BLaER1 (cell line): ENCODE measurements around the gene APOA5.
"Not testable (repeated sequence)": the region's sequence is repeated elsewhere in the genome, so short reads cannot be mapped to it uniquely, and the experiment has no call there.

Experiments
- H3K27ac ChIP-seq: shearing (Covaris generic); formaldehyde crosslinking; 2 replicates; pipeline ENCODE4 v1.8.1; 2022
- H3K27me3 ChIP-seq: shearing (Covaris generic); formaldehyde crosslinking; 2 replicates; pipeline ENCODE4 v1.8.1; 2022
- H3K36me3 ChIP-seq: shearing (Covaris generic); formaldehyde crosslinking; 2 replicates; pipeline ENCODE4 v1.8.1; 2022
- H3K4me1 ChIP-seq: shearing (Covaris generic); formaldehyde crosslinking; 2 replicates; pipeline ENCODE4 v1.8.1; 2022
- H3K4me2 ChIP-seq: shearing (Covaris generic); formaldehyde crosslinking; 2 replicates; pipeline ENCODE4 v1.8.1; 2022
- H3K4me3 ChIP-seq: shearing (Covaris generic); formaldehyde crosslinking; 2 replicates; pipeline ENCODE4 v1.8.1; 2022
- H3K9ac ChIP-seq: shearing (Covaris generic); formaldehyde crosslinking; 2 replicates; pipeline ENCODE4 v1.8.1; 2022
- H3K9me3 ChIP-seq: shearing (Covaris generic); formaldehyde crosslinking; 2 replicates; pipeline ENCODE4 v1.8.1; 2022
- H4K20me1 ChIP-seq: shearing (Covaris generic); formaldehyde crosslinking; 2 replicates; pipeline ENCODE4 v1.8.1; 2022
- Cebpa-rat ChIP-seq: shearing (Covaris generic); IDR thresholded peaks from 2 replicates; pipeline ENCODE4 v1.8.1; 2022

APOA5 gene

GRCh38 chr11:116813781-116814471, 22.2 kb upstream of the APOA5 start:
- Histone ChIP-seq H3K27me3 (no peaks in the 10 kb centered on the region), H3K36me3 (no peaks in the 10 kb centered on the region), H3K4me1 (no peaks in the 10 kb centered on the region), H3K4me3 (no peak overlapping the region), H3K4me2 (no peak overlapping the region), H3K9ac (no peak overlapping the region), H3K9me3 (no peaks in the 10 kb centered on the region), H3K27ac (no peak overlapping the region), H4K20me1 (no peaks in the 10 kb centered on the region)
- no peak for TF ChIP-seq Cebpa-rat

GRCh38 chr11:116813170-116813569, 21.5 kb upstream of the APOA5 start:
- Histone ChIP-seq H4K20me1 (no peaks in the 10 kb centered on the region), H3K9me3 (no peaks in the 10 kb centered on the region), H3K27ac (no peak overlapping the region), H3K4me1 (no peaks in the 10 kb centered on the region), H3K27me3 (no peaks in the 10 kb centered on the region), H3K9ac (no peak overlapping the region), H3K36me3 (no peaks in the 10 kb centered on the region), H3K4me2 (no peak overlapping the region), H3K4me3 (no peak overlapping the region)
- no peak for TF ChIP-seq Cebpa-rat

GRCh38 chr11:116812109-116812508, 20.4 kb upstream of the APOA5 start:
- Histone ChIP-seq H3K4me2 (no peak overlapping the region), H3K4me3 (no peak overlapping the region), H3K4me1 (no peaks in the 10 kb centered on the region), H3K27me3 (no peaks in the 10 kb centered on the region), H3K36me3 (no peaks in the 10 kb centered on the region), H3K27ac (no peak overlapping the region), H3K9me3 (no peaks in the 10 kb centered on the region), H3K9ac (no peak overlapping the region), H4K20me1 (no peaks in the 10 kb centered on the region)
- no peak for TF ChIP-seq Cebpa-rat

GRCh38 chr11:116811194-116811593, 19.5 kb upstream of the APOA5 start:
- Histone ChIP-seq H3K9me3 (no peaks in the 10 kb centered on the region), H3K4me1 (no peaks in the 10 kb centered on the region), H3K4me3 (no peak overlapping the region), H3K9ac (no peak overlapping the region), H3K27ac (no peak overlapping the region), H4K20me1 (no peaks in the 10 kb centered on the region), H3K27me3 (no peaks in the 10 kb centered on the region), H3K36me3 (no peaks in the 10 kb centered on the region), H3K4me2 (no peak overlapping the region)
- TF ChIP-seq Cebpa-rat: no peak

GRCh38 chr11:116808262-116809175, 16.8 kb upstream of the APOA5 start:
- Histone ChIP-seq H3K4me1 (no peaks in the 10 kb centered on the region), H3K9ac (no peak overlapping the region), H4K20me1 (no peaks in the 10 kb centered on the region), H3K27me3 (no peaks in the 10 kb centered on the region), H3K9me3 (no peaks in the 10 kb centered on the region), H3K36me3 (no peaks in the 10 kb centered on the region), H3K4me3 (no peak overlapping the region), H3K4me2 (no peak overlapping the region), H3K27ac (no peak overlapping the region)
- no peak for TF ChIP-seq Cebpa-rat

- Histone ChIP-seq H3K27ac (no peak overlapping the region), H3K4me1 (no peaks in the 10 kb centered on the region), H4K20me1 (no peaks in the 10 kb centered on the region), H3K9ac (no peak overlapping the region), H3K4me3 (no peak overlapping the region), H3K9me3 (no peaks in the 10 kb centered on the region), H3K4me2 (no peak overlapping the region), H3K36me3 (no peaks in the 10 kb centered on the region), H3K27me3 (no peaks in the 10 kb centered on the region)
- no peak for TF ChIP-seq Cebpa-rat
These were observed 16.1 kb upstream of the APOA5 start for GRCh38 chr11:116807601-116808261.

- no peak overlapping the region for H3K4me3 ChIP-seq
- no peaks in the 10 kb centered on the region for H4K20me1 ChIP-seq
- H3K4me2 ChIP-seq: no peak overlapping the region
- H3K27ac ChIP-seq: no peak overlapping the region
- no peaks in the 10 kb centered on the region for H3K27me3 ChIP-seq
- H3K4me1 ChIP-seq: no peaks in the 10 kb centered on the region
- no peaks in the 10 kb centered on the region for H3K9me3 ChIP-seq
- no peak overlapping the region for H3K9ac ChIP-seq
- H3K36me3 ChIP-seq: no peaks in the 10 kb centered on the region
- TF ChIP-seq Cebpa-rat: no peak
These were observed 12.3 kb upstream of the APOA5 start for GRCh38 chr11:116804001-116804400.

GRCh38 chr11:116801662-116802061, 10.0 kb upstream of the APOA5 start:
- H3K27ac ChIP-seq, H3K27me3 ChIP-seq, H3K4me2 ChIP-seq, H3K4me1 ChIP-seq, H3K36me3 ChIP-seq, H3K4me3 ChIP-seq, H3K9ac ChIP-seq, H4K20me1 ChIP-seq, H3K9me3 ChIP-seq: not testable (repeated sequence)

- H3K36me3 ChIP-seq: no peaks in the 10 kb centered on the region
- TF ChIP-seq Cebpa-rat: no peak
- no peak overlapping the region for H3K9ac ChIP-seq
- H3K27ac ChIP-seq: no peak overlapping the region
- no peak overlapping the region for H3K4me3 ChIP-seq
- H3K4me1 ChIP-seq: no peaks in the 10 kb centered on the region
- no peaks in the 10 kb centered on the region for H3K9me3 ChIP-seq
- H3K4me2 ChIP-seq: no peak overlapping the region
- no peaks in the 10 kb centered on the region for H3K27me3 ChIP-seq
- no peaks in the 10 kb centered on the region for H4K20me1 ChIP-seq
These were observed 8.9 kb upstream of the APOA5 start for GRCh38 chr11:116800610-116801009.

GRCh38 chr11:116798368-116798767, 6.7 kb upstream of the APOA5 start:
- TF ChIP-seq Cebpa-rat: no peak
- Histone ChIP-seq H3K4me2 (no peak overlapping the region), H3K27ac (no peak overlapping the region), H3K9ac (no peak overlapping the region), H3K4me1 (no peaks in the 10 kb centered on the region), H3K27me3 (no peaks in the 10 kb centered on the region), H3K9me3 (no peaks in the 10 kb centered on the region), H3K4me3 (no peak overlapping the region), H3K36me3 (no peaks in the 10 kb centered on the region), H4K20me1 (no peaks in the 10 kb centered on the region)
